ENCODE results near the gene RAD51B. TPM values are rescaled to one million over a fixed set of nuclear protein-coding genes. Genes with fewer than 3 reads are reported as not detected.

The RAD51B gene
- total and polyA plus RNA-seq, 8 donors = 1.8 to 30.7 (median 15.3) TPM

DNA sequence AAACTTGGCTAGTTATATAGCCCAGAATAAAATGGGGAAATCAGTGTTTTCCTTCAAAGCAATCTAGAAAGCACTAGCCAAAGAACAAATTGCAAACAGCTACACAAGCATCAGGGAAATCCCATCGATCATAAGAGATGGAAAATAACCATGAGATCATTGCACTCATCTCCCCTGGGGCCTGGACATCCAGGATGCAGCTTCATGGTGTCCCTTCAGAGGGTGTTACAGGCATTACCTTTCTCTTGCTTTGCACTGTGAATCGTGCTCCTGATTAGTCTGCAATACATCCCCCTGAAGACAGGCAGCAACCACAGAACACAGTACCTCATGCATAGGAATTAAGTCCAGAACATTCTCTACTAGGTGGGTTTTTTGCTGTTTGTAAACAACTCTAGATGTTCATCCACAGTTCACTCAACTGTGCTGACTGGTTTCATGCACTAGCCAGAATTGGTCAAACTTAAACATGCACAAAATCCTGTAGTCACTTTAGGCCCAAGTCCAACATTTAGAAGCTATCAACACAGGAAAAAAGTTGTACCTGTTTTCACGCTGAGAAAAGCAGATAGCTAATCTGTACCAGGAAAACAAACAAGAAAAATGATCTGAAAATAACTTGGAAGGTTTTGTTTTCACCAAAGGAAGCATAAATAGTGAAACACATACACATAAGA, 853.2 kb downstream of the RAD51B start:
- H3K4me1 ChIP-seq = peaks cover 51 to 87% (median 60%) of the 10 kb centered on the region in 4 donors

GRCh38 chr14:68673464-68673863, 853.9 kb downstream of the RAD51B start:
- H3K4me3 ChIP-seq = no peak overlapping the region
- peak overlapping the region in 1 of 5 donors; percentile 75 for H3K27ac ChIP-seq
- no peaks in the 10 kb centered on the region for H3K36me3 ChIP-seq
- intact Hi-C loops (cut with DNase I; ENCODE audit: low total_unique reads) = no loop called here
- DNase-seq = no peak
- no peaks in the 10 kb centered on the region for H3K27me3 ChIP-seq
- 61 to 86% (median 73%) methylated on average over 5 of the region's 5 CpGs for WGBS, 5 donors
- no peak for TF ChIP-seq POLR2AphosphoS5 (IDR thresholded peaks at IDR 0.05)
- TF ChIP-seq CTCF (IDR thresholded peaks at IDR 0.05) = no peak
- TF ChIP-seq EP300 (IDR thresholded peaks at IDR 0.05) = no peak
- TF ChIP-seq POLR2A (IDR thresholded peaks at IDR 0.05) = no peak
- peaks cover 47 to 87% (median 61%) of the 10 kb centered on the region in 4 donors for H3K4me1 ChIP-seq
- no peaks in the 10 kb centered on the region for H3K9me3 ChIP-seq

More for the DNA sequence above, 853.2 kb downstream of the RAD51B start:
- H3K27me3 ChIP-seq = no peaks in the 10 kb centered on the region
- 18 to 32% (median 24%) methylated on average over 3 of the region's 3 CpGs for WGBS, 5 donors
- DNase-seq = no peak
- intact Hi-C loops (cut with DNase I; ENCODE audit: low total_unique reads) = no loop called here
- H3K36me3 ChIP-seq = no peaks in the 10 kb centered on the region
- H3K27ac ChIP-seq = peak overlapping the region; percentile 39 to 77 (median 45)
- H3K9me3 ChIP-seq = no peaks in the 10 kb centered on the region
- H3K4me3 ChIP-seq = no peak overlapping the region
- TF ChIP-seq POLR2A (IDR thresholded peaks at IDR 0.05) = no peak
- TF ChIP-seq EP300 (IDR thresholded peaks at IDR 0.05) = no peak
- peak in 1 of 3 donors; percentile 24 for TF ChIP-seq POLR2AphosphoS5 (IDR thresholded peaks at IDR 0.05)
- TF ChIP-seq CTCF (IDR thresholded peaks at IDR 0.05) = peak in 1 of 7 experiments; percentile 26

- Histone ChIP-seq H3K27me3 (no peaks in the 10 kb centered on the region), H3K9me3 (no peaks in the 10 kb centered on the region), H3K27ac (peak overlapping the region in 2 of 5 donors; percentile 54 to 60), H3K36me3 (no peaks in the 10 kb centered on the region), H3K4me3 (no peak overlapping the region), H3K4me1 (peaks cover 44 to 86% (median 61%) of the 10 kb centered on the region in 4 donors)
- no peak for DNase-seq
- intact Hi-C loops (cut with DNase I; ENCODE audit: low total_unique reads) = no loop called here
- 85 to 90% (median 88%) methylated on average over 5 of the region's 5 CpGs for WGBS, 5 donors
- TF ChIP-seq POLR2A (IDR thresholded peaks at IDR 0.05) (no peak), POLR2AphosphoS5 (IDR thresholded peaks at IDR 0.05) (no peak), CTCF (IDR thresholded peaks at IDR 0.05) (no peak), EP300 (IDR thresholded peaks at IDR 0.05) (no peak)
Observed at GRCh38 chr14:68674538-68675232, 855.1 kb downstream of the RAD51B start.

DNA sequence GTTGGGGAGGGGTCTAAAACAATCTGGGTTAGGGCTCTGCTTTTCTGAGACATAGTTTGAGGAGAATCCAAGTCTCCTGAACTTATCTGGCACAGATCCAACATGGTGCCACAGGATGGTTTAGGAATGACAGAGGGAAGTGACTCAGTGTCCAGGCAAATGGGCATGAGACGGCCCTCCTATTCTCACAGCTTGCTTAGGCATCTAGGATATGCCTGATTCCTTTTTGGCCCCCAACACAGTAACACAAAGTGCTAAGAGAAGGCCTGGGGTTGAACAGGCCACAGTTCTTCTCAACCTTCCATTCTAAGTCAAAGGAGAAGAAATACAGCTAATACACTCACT, 855.6 kb downstream of the RAD51B start:
- intact Hi-C loops (cut with DNase I; ENCODE audit: low total_unique reads) = no loop called here
- Histone ChIP-seq H3K27ac (peak overlapping the region in 2 of 5 donors; percentile 54 to 60), H3K36me3 (no peaks in the 10 kb centered on the region), H3K27me3 (no peaks in the 10 kb centered on the region), H3K9me3 (no peaks in the 10 kb centered on the region), H3K4me1 (peaks cover 38 to 85% (median 63%) of the 10 kb centered on the region in 4 donors), H3K4me3 (no peak overlapping the region)
- TF ChIP-seq POLR2AphosphoS5 (IDR thresholded peaks at IDR 0.05) (no peak), POLR2A (IDR thresholded peaks at IDR 0.05) (no peak), EP300 (IDR thresholded peaks at IDR 0.05) (no peak), CTCF (IDR thresholded peaks at IDR 0.05) (no peak)
- WGBS, 5 donors = 83 to 96% (median 85%) methylated on average over 1 of the region's 1 CpG
- no peak for DNase-seq
